ENCODE data around the gene RNASE11.

- TF ChIP-seq CTCF (optimal IDR thresholded peaks at IDR 0.05 in 1 of 3, IDR thresholded peaks at IDR 0.05 in 1 of 3, conservative IDR thresholded peaks at IDR 0.05 in 1 of 3; ENCODE audit: extremely low read depth in 1 of 3, insufficient read depth in 2 of 3, low read length in 3 of 3): no peak
- no peak for TF ChIP-seq EZH2 (IDR thresholded peaks at IDR 0.05; ENCODE audit: low read length)
Measured at GRCh38 chr14:20559461-20559904, 28.3 kb downstream of the RNASE11 start.
